Ectodermal cell (in vitro differentiated cells): ENCODE results near the gene LRRN4.
"Not testable (repeated sequence)": the region's sequence is repeated elsewhere in the genome, so short reads cannot be mapped to it uniquely, and the experiment has no call there.

Experiments used
- H3K27ac ChIP-seq: 2 replicates; pipeline ENCODE4 v1.7.0; 2013; ENCODE audit warnings: mild to moderate bottlenecking, low read depth, low read length; ENCODE audit not compliant: insufficient read depth, poor library complexity, severe bottlenecking
- H3K27me3 ChIP-seq: 2 replicates; pipeline ENCODE4 v1.7.0; 2013; ENCODE audit warnings: mild to moderate bottlenecking, low read length; ENCODE audit not compliant: insufficient read depth, control insufficient read depth, poor library complexity, severe bottlenecking
- H3K36me3 ChIP-seq: one replicate; pipeline ENCODE4 v1.7.0; 2013; ENCODE audit warnings: low read length; ENCODE audit not compliant: control insufficient read depth, insufficient read depth
- H3K4me1 ChIP-seq: one replicate; pipeline ENCODE4 v1.7.0; 2013; ENCODE audit warnings: low read length; ENCODE audit not compliant: control insufficient read depth, insufficient read depth
- H3K4me3 ChIP-seq: 2 replicates; pipeline ENCODE4 v1.7.0; 2013; ENCODE audit warnings: low read depth, low read length, control low read depth; ENCODE audit not compliant: insufficient read depth
- H3K9me3 ChIP-seq: 2 replicates; pipeline ENCODE4 v1.7.0; 2013; ENCODE audit warnings: mild to moderate bottlenecking, low read length, moderate library complexity; ENCODE audit not compliant: control insufficient read depth
- WGBS, 2 experiments: methylation state at CpG; one replicate each; pipeline ENCODE4 v1.1.7; 2013; ENCODE audit warnings: missing lambda C conversion rate in 2 of 2; 5-methylcytosine and 5-hydroxymethylcytosine counted together

The LRRN4 gene

GRCh38 chr20:6061544-6061943 lies 7.7 kb upstream of the LRRN4 start:
- no peaks in the 10 kb centered on the region for H3K4me1 ChIP-seq
- H3K36me3 ChIP-seq, result no peaks in the 10 kb centered on the region
- H3K4me3 ChIP-seq, result no peak overlapping the region
- 78 to 79% methylated on average over 2 of the region's 2 CpGs for WGBS, 2 experiments
- no peaks in the 10 kb centered on the region for H3K9me3 ChIP-seq
- H3K27me3 ChIP-seq, result peaks cover 3% of the 10 kb centered on the region
- H3K27ac ChIP-seq, result no peak overlapping the region

- Histone ChIP-seq H3K4me1 (no peaks in the 10 kb centered on the region), H3K9me3 (no peaks in the 10 kb centered on the region), H3K4me3 (no peak overlapping the region), H3K27me3 (peaks cover 3% of the 10 kb centered on the region), H3K36me3 (no peaks in the 10 kb centered on the region), H3K27ac (no peak overlapping the region)
- WGBS, 2 experiments, result 77 to 94% methylated on average over 6 of the region's 6 CpGs
These were observed 6.4 kb upstream of the LRRN4 start for GRCh38 chr20:6060213-6060612.

DNA sequence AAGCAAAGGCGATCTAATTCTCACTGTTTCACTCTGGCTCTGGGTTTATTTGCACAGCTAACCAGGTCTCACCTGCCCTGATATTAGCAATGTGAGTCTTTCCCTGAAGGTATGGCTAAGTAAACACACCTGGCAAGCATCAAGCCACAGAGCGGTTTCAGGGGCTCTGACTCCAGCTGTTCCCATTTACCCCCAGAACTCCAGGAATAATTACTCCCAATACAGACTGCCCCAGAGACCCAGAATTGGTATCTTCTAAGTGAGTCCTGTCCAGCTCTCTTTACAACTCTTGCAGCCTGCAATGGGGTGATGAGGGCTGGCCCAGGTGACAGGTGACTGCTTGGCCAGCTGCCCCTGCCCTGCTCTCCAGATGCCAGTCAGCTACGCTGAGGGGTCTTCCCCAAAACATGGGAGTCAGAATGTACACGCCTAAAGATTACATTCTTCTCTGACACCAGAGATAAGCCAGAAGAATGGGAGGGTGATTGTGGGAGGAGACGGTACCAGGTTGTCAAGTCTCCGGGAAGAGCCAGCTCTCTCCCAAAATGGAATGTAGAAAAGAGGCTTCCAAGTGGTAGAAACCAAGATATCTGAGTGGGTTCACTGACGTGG lies 4.9 kb upstream of the LRRN4 start:
- Histone ChIP-seq H3K9me3 (no peaks in the 10 kb centered on the region), H3K27ac (no peak overlapping the region), H3K36me3 (no peaks in the 10 kb centered on the region), H3K27me3 (peaks cover 8% of the 10 kb centered on the region), H3K4me1 (peaks cover 2% of the 10 kb centered on the region), H3K4me3 (no peak overlapping the region)
- WGBS, 2 experiments, result 88 to 89% methylated on average over 7 of the region's 7 CpGs

DNA sequence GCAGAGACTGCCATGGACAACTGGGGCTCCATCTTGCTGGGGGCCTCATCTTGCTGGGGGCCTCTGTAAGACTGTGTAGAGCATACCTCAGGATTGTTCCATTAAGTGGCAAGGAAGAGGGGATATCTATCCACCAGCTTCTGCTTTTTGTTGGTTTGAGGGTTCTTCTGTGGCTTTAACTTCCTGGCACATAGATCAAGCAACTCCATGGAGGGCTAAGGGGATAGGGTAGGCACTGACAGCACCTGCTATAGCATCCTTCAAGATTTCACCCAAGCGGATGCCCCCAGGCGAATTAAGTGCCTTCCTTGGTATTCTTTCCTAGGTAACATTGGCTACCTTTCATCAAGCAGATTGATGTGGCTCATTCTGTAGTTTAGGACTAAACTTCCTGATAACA lies 3.8 kb upstream of the LRRN4 start:
- Histone ChIP-seq H3K27me3 (peaks cover 19% of the 10 kb centered on the region), H3K36me3 (no peaks in the 10 kb centered on the region), H3K27ac (no peak overlapping the region), H3K9me3 (no peaks in the 10 kb centered on the region), H3K4me1 (peaks cover 2% of the 10 kb centered on the region), H3K4me3 (no peak overlapping the region)
- 93 to 94% methylated on average over 2 of the region's 2 CpGs for WGBS, 2 experiments

- 94% methylated on average over 2 of the region's 2 CpGs for WGBS, 2 experiments
- Histone ChIP-seq H3K36me3 (no peaks in the 10 kb centered on the region), H3K27ac (no peak overlapping the region), H3K9me3 (no peaks in the 10 kb centered on the region), H3K4me1 (peaks cover 2% of the 10 kb centered on the region), H3K27me3 (peaks cover 24% of the 10 kb centered on the region), H3K4me3 (no peak overlapping the region)
These were observed 3.3 kb upstream of the LRRN4 start for GRCh38 chr20:6057139-6057538.

GRCh38 chr20:6055981-6056569 lies 2.2 kb upstream of the LRRN4 start:
- no peaks in the 10 kb centered on the region for H3K9me3 ChIP-seq
- H3K4me1 ChIP-seq, result peaks cover 10% of the 10 kb centered on the region
- H3K27me3 ChIP-seq, result peaks cover 35% of the 10 kb centered on the region
- H3K27ac ChIP-seq, result no peak overlapping the region
- no peak overlapping the region for H3K4me3 ChIP-seq
- no peaks in the 10 kb centered on the region for H3K36me3 ChIP-seq
- WGBS, 2 experiments, result 94 to 96% methylated on average over 9 of the region's 9 CpGs

DNA sequence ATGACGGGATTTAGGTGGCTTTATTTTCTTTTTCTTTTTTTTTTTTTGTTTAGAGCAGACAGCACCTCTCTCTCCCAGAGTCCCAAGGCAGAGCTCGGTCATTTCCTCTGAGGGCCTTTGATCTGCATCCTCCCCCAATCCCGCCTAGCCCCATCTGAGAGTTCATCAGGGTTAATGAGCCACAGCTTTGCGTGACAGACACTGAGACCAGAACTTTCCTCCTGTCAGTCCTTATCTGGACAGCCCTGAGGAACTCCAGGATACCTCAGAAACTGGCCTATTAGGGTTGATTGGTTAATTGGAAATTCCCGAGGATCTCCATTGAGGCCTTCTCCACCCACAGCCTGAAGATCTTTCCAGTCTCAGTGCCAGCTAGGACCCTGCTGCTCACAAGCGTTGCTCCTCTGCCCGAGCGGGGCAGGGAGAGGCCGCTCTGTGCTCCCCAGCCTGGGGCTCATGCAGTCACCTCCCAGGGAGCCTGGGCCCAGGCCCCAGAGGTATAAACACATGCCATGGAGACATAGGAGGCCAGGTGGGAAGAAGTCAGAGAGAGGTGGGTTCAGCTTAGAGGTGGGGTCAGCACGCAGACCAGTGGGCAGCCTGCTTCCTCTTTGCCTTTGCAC lies 1.4 kb upstream of the LRRN4 start:
- WGBS, 2 experiments, result 90 to 93% methylated on average over 10 of the region's 10 CpGs
- no peak overlapping the region for H3K27ac ChIP-seq
- H3K4me3 ChIP-seq, result no peak overlapping the region
- peaks cover 10% of the 10 kb centered on the region for H3K4me1 ChIP-seq
- H3K36me3 ChIP-seq, result no peaks in the 10 kb centered on the region
- no peaks in the 10 kb centered on the region for H3K9me3 ChIP-seq
- H3K27me3 ChIP-seq, result peaks cover 43% of the 10 kb centered on the region

DNA sequence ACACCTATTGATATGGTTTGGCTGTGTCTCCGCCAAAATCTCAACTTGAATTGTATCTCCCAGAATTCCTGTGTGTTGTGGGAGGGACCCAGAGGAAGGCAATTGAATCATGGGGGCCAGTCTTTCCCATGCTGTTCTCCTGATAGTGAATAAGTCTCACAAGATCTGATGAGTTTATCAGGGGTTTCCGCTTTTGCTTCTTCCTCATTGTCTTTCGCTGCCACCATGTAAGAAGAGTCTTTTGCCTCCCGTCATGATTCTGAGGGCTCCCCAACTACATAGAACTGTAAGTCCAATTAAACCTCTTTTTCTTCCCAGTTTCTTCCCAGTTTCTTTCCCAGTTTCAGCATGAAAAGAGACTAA lies 810 bp upstream of the LRRN4 start:
- not testable (repeated sequence) for H3K9me3 ChIP-seq, H3K27ac ChIP-seq, H3K4me3 ChIP-seq, H3K36me3 ChIP-seq
- 92 to 93% methylated on average over 4 of the region's 4 CpGs for WGBS, 2 experiments
- H3K27me3 ChIP-seq, result peaks cover 49% of the 10 kb centered on the region
- H3K4me1 ChIP-seq, result peaks cover 10% of the 10 kb centered on the region

DNA sequence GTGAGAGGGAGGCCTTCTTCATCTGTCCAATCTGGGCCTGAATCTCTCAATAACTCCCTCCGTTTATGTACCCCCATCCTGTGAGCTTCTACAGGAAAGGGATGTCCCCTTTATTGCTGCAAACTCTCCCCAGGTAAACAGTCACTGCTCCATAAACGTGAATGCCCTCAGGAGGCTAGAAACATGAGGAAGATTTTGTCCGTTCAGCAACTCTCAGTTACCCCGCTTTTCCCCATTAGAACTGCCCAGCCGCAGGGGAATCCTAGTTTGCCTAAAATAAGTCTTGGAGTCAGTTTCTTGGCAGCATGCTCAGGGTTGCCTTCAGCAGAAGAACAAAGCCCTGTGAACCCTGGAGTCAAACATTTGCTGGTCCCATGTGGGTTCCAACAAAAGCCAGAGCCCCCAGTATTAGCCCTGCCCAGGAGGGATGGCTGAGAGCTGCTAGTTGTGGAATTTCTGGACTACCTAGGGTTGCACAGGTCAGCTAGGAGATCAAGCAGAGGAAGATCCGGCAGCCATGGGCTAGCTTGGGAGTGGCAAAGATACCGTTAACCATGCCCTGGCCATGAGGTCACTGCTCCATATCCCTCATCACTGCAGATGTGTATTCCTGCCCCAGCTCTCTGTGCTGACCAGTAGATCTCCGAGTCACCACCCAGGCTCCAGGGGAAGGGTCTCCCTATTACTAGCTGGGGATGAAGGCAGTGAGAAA lies 640 bp downstream of the LRRN4 start:
- H3K4me1 ChIP-seq, result peaks cover 10% of the 10 kb centered on the region
- WGBS, 2 experiments, result 74 to 75% methylated on average over 8 of the region's 8 CpGs
- H3K36me3 ChIP-seq, result no peaks in the 10 kb centered on the region
- H3K9me3 ChIP-seq, result no peaks in the 10 kb centered on the region
- H3K27ac ChIP-seq, result no peak overlapping the region
- no peak overlapping the region for H3K4me3 ChIP-seq
- peaks cover 52% of the 10 kb centered on the region for H3K27me3 ChIP-seq

GRCh38 chr20:6051505-6051904 lies 2.4 kb downstream of the LRRN4 start:
- H3K4me1 ChIP-seq, result peaks cover 10% of the 10 kb centered on the region
- H3K27me3 ChIP-seq, result peaks cover 49% of the 10 kb centered on the region
- H3K27ac ChIP-seq, result no peak overlapping the region
- H3K36me3 ChIP-seq, result no peaks in the 10 kb centered on the region
- 66 to 73% methylated on average over 5 of the region's 5 CpGs for WGBS, 2 experiments
- H3K4me3 ChIP-seq, result peak overlapping the region; percentile 33
- H3K9me3 ChIP-seq, result no peaks in the 10 kb centered on the region
